Measurements from ENCODE around the gene CEND1.

DNA sequence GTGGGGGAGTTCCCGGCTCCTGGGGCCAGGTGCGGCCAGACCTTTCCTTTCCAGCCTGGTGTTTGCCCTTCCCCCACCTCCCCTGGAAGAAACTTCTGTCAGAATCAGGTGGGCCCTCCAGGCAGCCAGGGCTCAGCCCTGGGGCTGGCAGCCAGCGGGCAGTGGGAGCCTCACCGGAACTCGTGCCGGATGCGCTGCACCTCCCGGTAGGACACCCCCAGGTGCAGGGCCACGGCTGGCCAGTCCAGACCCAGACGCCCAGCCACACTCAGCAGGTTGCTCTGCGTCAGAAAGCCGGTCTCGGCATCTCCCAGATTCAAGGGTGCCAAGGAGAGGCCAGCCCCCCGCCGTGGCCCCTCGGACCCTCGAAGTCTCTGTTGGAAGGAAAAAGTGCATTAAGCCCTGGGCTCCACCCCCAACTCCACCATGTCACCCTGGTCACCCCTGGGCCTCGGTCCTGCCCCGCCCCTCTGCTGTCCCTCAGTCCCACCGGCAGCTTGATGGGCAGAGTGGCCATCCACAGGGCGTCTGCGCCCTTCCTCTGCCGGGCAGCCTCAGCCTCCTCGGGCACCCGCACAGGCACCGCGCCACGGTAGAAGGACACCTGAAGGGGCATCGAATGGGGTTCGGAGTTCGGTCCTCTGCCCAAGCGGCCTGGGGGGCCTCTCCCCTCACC is 9.9 kb upstream of the CEND1 start:
- TF ChIP-seq CTCF (optimal IDR thresholded peaks at IDR 0.05 in 1 of 3, IDR thresholded peaks at IDR 0.05 in 1 of 3, conservative IDR thresholded peaks at IDR 0.05 in 1 of 3; ENCODE audit: extremely low read depth in 1 of 3, insufficient read depth in 2 of 3, low read length in 3 of 3) (no peak), EZH2 (IDR thresholded peaks at IDR 0.05; ENCODE audit: low read length) (no peak)

All from keratinocyte (primary cell).